T follicular helper cell (primary cell): ENCODE measurements around the gene IGDCC3.
"Not testable (repeated sequence)": the region's sequence is repeated elsewhere in the genome, so short reads cannot be mapped to it uniquely, and the experiment has no call there.

Source experiments
- DNase-seq: peaks from one replicate; pipeline ENCODE4 v3.0.0-alpha.2; 2020; ENCODE audit warnings: low read depth

IGDCC3 gene

GRCh38 chr15:65406424-65407000 lies 28.7 kb upstream of the IGDCC3 start:
- DNase-seq, result no peak

GRCh38 chr15:65405791-65406423 lies 28.1 kb upstream of the IGDCC3 start:
- DNase-seq, result no peak

GRCh38 chr15:65404186-65404872 lies 26.5 kb upstream of the IGDCC3 start:
- DNase-seq, result no peak

GRCh38 chr15:65402961-65403360 lies 25.2 kb upstream of the IGDCC3 start:
- no peak for DNase-seq

- no peak for DNase-seq
Measured at GRCh38 chr15:65401611-65402240, 23.9 kb upstream of the IGDCC3 start.

GRCh38 chr15:65400760-65401610 lies 23.2 kb upstream of the IGDCC3 start:
- peak; percentile 25 for DNase-seq

GRCh38 chr15:65399997-65400396 lies 22.2 kb upstream of the IGDCC3 start:
- no peak for DNase-seq

- DNase-seq, result no peak
Measured at GRCh38 chr15:65399001-65399706, 21.4 kb upstream of the IGDCC3 start.

- not testable (repeated sequence) for DNase-seq
Measured at GRCh38 chr15:65398486-65398885, 20.7 kb upstream of the IGDCC3 start.

GRCh38 chr15:65396965-65397317 lies 19.1 kb upstream of the IGDCC3 start:
- no peak for DNase-seq

GRCh38 chr15:65396283-65396964 lies 18.6 kb upstream of the IGDCC3 start:
- DNase-seq, result no peak

GRCh38 chr15:65395567-65396202 lies 17.9 kb upstream of the IGDCC3 start:
- no peak for DNase-seq

- no peak for DNase-seq
Measured at GRCh38 chr15:65394936-65395335, 17.1 kb upstream of the IGDCC3 start.

- DNase-seq, result no peak
Measured at GRCh38 chr15:65394280-65394789, 16.5 kb upstream of the IGDCC3 start.

- no peak for DNase-seq
Measured at GRCh38 chr15:65393557-65393956, 15.8 kb upstream of the IGDCC3 start.

- DNase-seq, result no peak
Measured at GRCh38 chr15:65393091-65393490, 15.3 kb upstream of the IGDCC3 start.

- no peak for DNase-seq
Measured at GRCh38 chr15:65392368-65392767, 14.6 kb upstream of the IGDCC3 start.

GRCh38 chr15:65391732-65392131 lies 13.9 kb upstream of the IGDCC3 start:
- DNase-seq, result no peak

- no peak for DNase-seq
Measured at GRCh38 chr15:65390447-65390846, 12.6 kb upstream of the IGDCC3 start.

GRCh38 chr15:65389226-65389625 lies 11.4 kb upstream of the IGDCC3 start:
- DNase-seq, result no peak
